Measurements from ENCODE around the gene NDP.
"Not testable (repeated sequence)": the region's sequence is repeated elsewhere in the genome, so short reads cannot be mapped to it uniquely, and the experiment has no call there.

Gene NDP

GRCh38 chrX:43971966-43972961 is 926 bp downstream of the NDP start:
- in situ Hi-C loops (cut with MboI; ENCODE audit: low sequenced_read_pairs), result no loop called here

DNA sequence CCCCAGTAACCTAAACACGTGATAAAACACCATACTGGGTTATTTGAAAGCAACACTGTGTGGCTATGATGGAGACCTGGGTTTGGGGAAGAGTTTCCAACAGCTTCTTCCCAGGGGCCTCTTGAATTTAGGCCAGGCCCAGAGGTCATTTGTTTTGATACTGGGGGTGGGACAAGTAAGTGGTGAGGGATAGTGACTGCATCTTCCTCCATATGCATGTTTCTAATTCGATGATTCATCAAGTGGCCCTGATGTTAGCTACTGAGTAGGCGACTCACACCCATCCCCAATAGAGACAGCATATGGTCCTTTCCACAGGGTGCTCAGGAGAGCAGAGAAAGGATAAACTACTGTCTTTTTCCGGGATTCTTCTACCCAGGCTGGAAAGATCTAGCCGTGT is 2.7 kb downstream of the NDP start:
- in situ Hi-C loops (cut with MboI; ENCODE audit: low sequenced_read_pairs), result no loop called here

DNA sequence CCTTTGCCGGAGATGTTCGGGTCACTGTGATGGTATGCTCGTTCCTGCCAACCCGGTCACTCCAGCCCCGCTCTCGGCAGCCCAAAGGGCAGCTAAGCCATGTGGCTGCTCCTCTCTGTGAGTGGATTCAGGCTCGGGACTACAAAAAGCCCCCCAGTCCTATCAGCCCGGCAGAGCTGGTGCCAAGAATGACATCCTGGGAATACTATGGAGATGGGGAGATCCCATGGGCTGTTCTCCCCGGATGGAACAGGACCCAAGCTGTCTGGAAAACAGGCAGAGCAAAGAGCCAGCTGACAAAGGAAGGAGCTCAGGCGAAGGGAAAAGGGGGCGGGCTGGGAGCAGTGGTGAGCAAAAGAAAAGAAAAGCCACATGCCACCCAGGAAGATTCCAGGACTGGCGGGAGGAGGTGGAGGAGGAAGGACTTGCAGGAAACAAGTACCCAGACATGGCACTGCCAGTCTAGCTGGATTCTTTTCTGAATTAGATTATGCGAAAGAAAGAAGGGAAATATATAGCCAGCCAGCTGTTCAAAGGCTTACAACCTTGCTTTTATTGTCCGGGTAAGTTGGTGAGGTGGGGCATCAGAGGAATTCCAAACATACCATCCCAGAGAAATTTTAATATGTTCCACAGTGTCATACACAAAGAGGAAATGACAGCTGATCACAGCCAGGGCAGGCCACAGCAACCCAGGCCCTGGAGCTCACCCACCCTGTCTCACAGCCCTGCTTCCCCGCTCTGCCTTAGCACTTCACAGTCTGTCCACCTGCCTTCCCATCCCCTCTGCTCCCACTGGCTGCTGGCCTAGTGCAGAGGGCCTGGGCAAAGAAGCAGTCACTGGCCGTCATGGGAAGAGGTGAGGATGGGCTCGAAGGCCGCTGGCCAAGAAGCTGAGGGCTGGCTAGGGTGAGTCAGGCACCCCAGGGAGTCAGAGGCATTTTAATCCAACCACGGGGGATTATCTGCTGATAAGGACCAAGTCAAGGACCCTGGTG is 3.4 kb downstream of the NDP start:
- in situ Hi-C loops (cut with MboI; ENCODE audit: low sequenced_read_pairs), result no loop called here

GRCh38 chrX:43968359-43968781 is 4.8 kb downstream of the NDP start:
- in situ Hi-C loops (cut with MboI; ENCODE audit: low sequenced_read_pairs), result no loop called here

DNA sequence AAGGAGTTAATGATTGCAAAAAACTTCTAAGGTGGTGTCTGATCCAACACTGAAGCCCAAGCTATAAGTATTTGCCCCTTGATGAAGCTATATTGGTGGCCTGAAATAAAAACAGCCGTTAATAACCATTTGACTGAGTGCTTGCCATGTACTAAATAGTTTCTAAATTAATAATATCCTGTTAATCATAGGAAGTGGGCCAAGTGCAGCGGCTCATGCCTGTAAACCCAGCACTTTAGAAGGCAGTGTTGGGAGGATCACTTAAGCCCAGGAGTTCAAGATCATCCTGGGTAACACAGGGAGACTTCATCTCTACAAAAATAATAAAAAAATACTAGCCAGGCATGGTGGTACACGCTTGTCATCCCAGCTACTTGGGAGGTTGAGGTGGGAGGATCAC is 8.3 kb downstream of the NDP start:
- in situ Hi-C loops (cut with MboI; ENCODE audit: low sequenced_read_pairs), result no loop called here

DNA sequence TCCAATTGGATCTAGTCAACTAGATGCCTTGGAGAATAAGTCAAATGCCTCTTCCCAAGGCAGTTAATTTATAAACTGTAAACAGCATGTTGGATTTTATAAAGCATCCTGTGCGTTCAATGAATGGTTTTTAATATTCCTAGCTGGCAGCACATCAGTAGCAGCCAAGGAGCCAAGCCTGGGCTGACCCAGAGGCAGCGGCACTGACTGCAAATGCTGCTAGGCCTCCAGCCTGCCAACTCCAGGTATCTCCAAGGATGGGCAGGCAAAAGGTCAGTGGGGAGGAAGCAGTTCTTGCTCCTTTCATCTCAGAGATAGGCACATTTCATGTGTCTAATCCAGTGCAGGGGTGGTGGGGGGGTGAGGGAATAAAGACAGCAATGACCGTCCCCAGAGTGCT is 9.5 kb downstream of the NDP start:
- in situ Hi-C loops (cut with MboI; ENCODE audit: low sequenced_read_pairs), result no loop called here

- in situ Hi-C loops (cut with MboI; ENCODE audit: low sequenced_read_pairs), result no loop called here
Measured at GRCh38 chrX:43962636-43963035, 10.6 kb downstream of the NDP start.

GRCh38 chrX:43961699-43962098 is 11.5 kb downstream of the NDP start:
- in situ Hi-C loops (cut with MboI; ENCODE audit: low sequenced_read_pairs), result no loop called here

DNA sequence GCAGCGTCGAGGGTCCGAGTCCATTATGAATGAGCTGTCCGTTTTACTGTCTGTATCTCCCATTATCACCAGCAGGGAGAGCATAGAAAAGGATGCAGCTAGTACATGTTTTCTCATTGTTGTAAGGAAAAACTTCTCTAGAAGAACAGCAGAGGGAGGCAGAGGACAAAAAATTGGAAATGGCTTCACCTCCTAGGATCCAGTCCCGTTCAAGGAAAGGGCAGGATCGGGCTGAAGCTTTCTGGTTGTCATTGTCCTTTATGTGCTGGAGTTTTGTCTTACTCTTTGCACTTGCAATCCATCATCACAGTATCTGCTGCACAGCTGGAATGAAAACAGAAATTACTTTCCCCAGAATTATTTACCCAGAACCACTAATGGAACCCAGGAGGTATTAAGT is 14.7 kb downstream of the NDP start:
- in situ Hi-C loops (cut with MboI; ENCODE audit: low sequenced_read_pairs), result no loop called here

GRCh38 chrX:43956034-43956433 is 17.2 kb downstream of the NDP start:
- in situ Hi-C loops (cut with MboI; ENCODE audit: low sequenced_read_pairs), result no loop called here

DNA sequence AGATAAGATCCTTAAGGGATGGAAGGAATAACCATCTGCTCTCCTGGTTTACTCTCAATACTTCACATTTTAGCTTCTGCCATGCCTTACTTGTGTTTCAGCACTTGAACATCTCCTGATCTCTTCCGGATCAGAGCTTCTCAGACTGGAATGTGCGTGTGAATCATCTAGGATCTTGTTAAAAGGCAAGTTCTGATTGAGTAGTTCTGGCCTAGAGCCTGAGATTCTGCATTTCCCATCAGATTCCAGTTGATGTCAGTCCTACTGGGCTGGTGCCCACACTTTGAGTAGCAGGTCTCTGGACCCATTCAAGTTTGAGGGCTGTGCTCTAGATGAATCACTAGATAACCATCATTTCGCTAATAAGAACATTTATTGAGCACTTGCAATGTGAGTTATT is 20.0 kb downstream of the NDP start:
- in situ Hi-C loops (cut with MboI; ENCODE audit: low sequenced_read_pairs), result no loop called here

DNA sequence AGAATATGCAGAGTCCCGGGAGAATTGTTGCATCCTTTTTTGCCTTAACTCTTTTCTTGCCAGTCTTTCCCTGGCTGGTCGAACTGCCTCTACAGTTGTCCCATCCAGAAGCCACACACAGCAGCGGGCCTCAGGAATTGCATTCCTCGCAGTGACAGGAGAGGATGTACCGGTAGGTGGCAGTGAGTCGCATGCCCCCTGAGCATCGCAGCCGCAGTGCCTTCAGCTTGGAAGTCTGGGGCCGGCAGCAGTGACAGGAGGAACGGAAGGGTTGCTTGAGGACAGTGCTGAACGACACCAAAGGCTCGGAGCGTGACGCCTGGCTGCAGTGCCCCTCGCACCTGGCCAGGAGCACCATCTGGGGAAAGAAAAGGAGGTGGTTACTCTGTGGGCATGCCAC is 23.5 kb downstream of the NDP start:
- in situ Hi-C loops (cut with MboI; ENCODE audit: low sequenced_read_pairs), result no loop called here

DNA sequence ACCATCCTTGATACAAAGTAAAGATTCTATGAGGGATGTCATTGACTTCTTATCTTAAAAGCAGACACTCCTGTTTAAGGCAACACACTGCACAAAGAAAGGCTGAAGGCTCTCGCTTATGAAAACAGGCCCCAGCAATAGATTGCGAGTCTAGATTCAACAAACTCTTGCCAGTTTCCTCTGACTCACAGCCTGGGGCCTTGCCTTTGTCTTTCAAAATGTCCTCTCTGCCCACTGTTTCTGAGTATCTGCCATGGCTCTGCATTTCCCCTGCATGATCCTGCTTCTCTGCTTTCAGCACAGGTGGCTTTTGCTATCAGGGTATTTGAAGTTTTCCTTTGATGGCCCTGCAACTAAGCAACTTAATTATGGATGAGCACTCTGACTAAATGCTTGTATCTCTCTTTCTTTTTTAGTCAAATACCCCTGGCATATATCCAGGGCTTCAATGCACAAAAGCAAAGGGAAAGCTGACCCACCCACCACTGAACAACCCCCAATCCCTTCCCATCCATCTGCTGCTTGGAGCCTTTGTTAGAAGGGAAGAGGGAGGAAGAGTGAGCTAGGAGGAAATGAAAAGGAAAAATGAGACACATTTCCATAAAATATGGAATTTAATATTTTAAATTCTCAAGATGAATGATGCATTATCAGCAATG is 32.2 kb downstream of the NDP start:
- in situ Hi-C loops (cut with MboI; ENCODE audit: low sequenced_read_pairs), result no loop called here

DNA sequence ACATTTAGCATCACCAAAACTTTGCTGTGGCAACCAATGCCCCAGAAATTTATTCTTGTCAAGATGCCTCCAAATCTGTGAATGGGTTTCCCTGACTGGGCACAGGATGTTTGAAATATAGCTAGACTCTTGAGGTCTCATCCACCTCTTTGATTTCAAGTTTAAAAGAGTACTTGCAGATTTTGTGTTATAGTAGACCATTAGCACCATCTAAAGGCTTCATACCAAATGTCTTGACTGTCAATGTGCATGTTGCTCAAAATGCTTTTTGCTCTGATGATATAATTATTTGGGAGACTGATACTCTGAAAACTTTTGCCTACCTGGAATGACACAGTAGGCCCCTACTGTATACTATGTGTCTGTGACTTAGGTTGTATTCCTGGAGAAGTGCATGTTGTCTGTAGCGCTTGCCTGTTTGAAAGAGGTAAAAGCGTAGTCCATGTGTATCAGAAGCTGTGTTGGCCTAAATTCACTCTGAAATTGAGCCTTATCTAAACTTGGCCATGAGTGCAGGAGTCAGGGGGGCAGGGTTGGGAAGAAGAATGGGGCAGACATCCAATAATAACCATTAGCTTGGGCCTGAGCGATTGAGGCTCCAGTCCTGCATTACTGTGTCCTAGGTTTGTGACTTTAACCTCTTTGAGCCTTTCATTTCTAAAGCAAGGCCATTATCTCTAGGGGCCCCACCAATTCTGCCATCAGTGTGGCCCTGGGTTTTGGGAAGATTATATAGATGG is 33.8 kb downstream of the NDP start:
- in situ Hi-C loops (cut with MboI; ENCODE audit: low sequenced_read_pairs), result no loop called here

GRCh38 chrX:43922032-43922431 is 51.2 kb downstream of the NDP start:
- in situ Hi-C loops (cut with MboI; ENCODE audit: low sequenced_read_pairs), result not testable (repeated sequence)

GRCh38 chrX:43910772-43911171 is 62.4 kb downstream of the NDP start:
- in situ Hi-C loops (cut with MboI; ENCODE audit: low sequenced_read_pairs), result not testable (repeated sequence)

GRCh38 chrX:43910012-43910411 is 63.2 kb downstream of the NDP start:
- in situ Hi-C loops (cut with MboI; ENCODE audit: low sequenced_read_pairs), result no loop called here

DNA sequence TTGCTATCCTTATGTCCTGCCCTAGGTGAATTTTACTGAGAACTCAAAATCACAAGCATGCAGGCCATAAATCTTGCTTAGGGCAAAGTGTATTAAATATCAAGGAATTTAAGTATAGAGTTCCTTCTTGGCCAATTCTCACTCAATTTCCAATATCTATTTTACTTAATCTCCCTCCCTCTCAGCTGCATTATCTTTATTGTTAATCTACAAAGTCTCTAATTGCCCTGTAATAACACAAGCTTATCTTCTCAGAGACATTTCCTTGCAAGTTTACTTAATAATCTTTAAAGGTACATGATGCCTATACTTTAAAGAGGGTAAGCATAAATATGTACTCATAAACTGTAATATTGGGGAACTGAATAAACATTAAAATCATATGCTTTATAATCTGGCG is 64.0 kb downstream of the NDP start:
- in situ Hi-C loops (cut with MboI; ENCODE audit: low sequenced_read_pairs), result no loop called here

GRCh38 chrX:43899878-43900815 is 73.0 kb downstream of the NDP start:
- in situ Hi-C loops (cut with MboI; ENCODE audit: low sequenced_read_pairs), result no loop called here

Data from HL-60/S4 treated with phorbol 12-myristate 13-acetate at 8.2 ng/mL for 4 days and 3 days (cell line).